Activated naive CD4-positive, alpha-beta T cell treated with Interleukin-2 at 50 U/mL for 16 hours (primary cell): ENCODE measurements around the gene UFSP2.
A peak's percentile ranks its signal among the peaks of the same experiment; 100 is the strongest.

Experiments
- DNase-seq: peaks from one replicate; pipeline ENCODE4 v3.0.0-alpha.2; 2020

The UFSP2 gene

GRCh38 chr4:185424905-185425646, 688 bp downstream of the UFSP2 start:
- no peak for DNase-seq

- DNase-seq, result no peak
Observed at GRCh38 chr4:185421366-185422124, 4.2 kb downstream of the UFSP2 start.

- no peak for DNase-seq
Observed at GRCh38 chr4:185416955-185417354, 8.8 kb downstream of the UFSP2 start.

- no peak for DNase-seq
Observed at GRCh38 chr4:185412412-185412811, 13.4 kb downstream of the UFSP2 start.

GRCh38 chr4:185411849-185412248, 13.9 kb downstream of the UFSP2 start:
- no peak for DNase-seq

GRCh38 chr4:185408432-185408831, 17.3 kb downstream of the UFSP2 start:
- DNase-seq, result no peak

- no peak for DNase-seq
Observed at GRCh38 chr4:185405296-185405999, 20.3 kb downstream of the UFSP2 start.

- no peak for DNase-seq
Observed at GRCh38 chr4:185404031-185404430, 21.7 kb downstream of the UFSP2 start.

GRCh38 chr4:185399466-185399865, 26.3 kb downstream of the UFSP2 start:
- DNase-seq, result no peak

- no peak for DNase-seq
Observed at GRCh38 chr4:185398618-185399017, 27.1 kb downstream of the UFSP2 start.

- DNase-seq, result no peak
Observed at GRCh38 chr4:185396724-185397385, 28.9 kb downstream of the UFSP2 start, which contains the start of gene ANKRD37. Gene ANKRD37 (plus strand): TSS chr4:185396841. CDS start chr4:185396924, 83 bp downstream.

GRCh38 chr4:185395956-185396723, 29.6 kb downstream of the UFSP2 start:
- DNase-seq, result peak; percentile 98

GRCh38 chr4:185395238-185395955, 30.4 kb downstream of the UFSP2 start, which contains the start of gene LRP2BP:
Gene LRP2BP (minus strand): TSS chr4:185395924. CDS start chr4:185378186, 17,738 bp downstream.
- no peak for DNase-seq

GRCh38 chr4:185394568-185395237, 31.1 kb downstream of the UFSP2 start:
- no peak for DNase-seq

GRCh38 chr4:185392156-185392555, 33.6 kb downstream of the UFSP2 start:
- DNase-seq, result no peak

- DNase-seq, result no peak
Observed at GRCh38 chr4:185390941-185391340, 34.8 kb downstream of the UFSP2 start.

GRCh38 chr4:185387957-185388356, 37.8 kb downstream of the UFSP2 start:
- no peak for DNase-seq

- DNase-seq, result no peak
Observed at GRCh38 chr4:185384930-185385331, 40.8 kb downstream of the UFSP2 start.

- no peak for DNase-seq
Observed at GRCh38 chr4:185384061-185384460, 41.7 kb downstream of the UFSP2 start.

- no peak for DNase-seq
Observed at GRCh38 chr4:185383451-185383850, 42.3 kb downstream of the UFSP2 start.

- DNase-seq, result no peak
Observed at GRCh38 chr4:185382754-185383153, 43.0 kb downstream of the UFSP2 start.
